DMS 273 (cell line): ENCODE data around the gene NPIPA3.
"Not testable (repeated sequence)": the region's sequence is repeated elsewhere in the genome, so short reads cannot be mapped to it uniquely, and the experiment has no call there.

Experiments
- DNase-seq: peaks from one replicate; lab custom pipeline; 2025; ENCODE audit not compliant: unreplicated experiment; lab: John Stamatoyannopoulos, UW

The NPIPA3 gene

DNA sequence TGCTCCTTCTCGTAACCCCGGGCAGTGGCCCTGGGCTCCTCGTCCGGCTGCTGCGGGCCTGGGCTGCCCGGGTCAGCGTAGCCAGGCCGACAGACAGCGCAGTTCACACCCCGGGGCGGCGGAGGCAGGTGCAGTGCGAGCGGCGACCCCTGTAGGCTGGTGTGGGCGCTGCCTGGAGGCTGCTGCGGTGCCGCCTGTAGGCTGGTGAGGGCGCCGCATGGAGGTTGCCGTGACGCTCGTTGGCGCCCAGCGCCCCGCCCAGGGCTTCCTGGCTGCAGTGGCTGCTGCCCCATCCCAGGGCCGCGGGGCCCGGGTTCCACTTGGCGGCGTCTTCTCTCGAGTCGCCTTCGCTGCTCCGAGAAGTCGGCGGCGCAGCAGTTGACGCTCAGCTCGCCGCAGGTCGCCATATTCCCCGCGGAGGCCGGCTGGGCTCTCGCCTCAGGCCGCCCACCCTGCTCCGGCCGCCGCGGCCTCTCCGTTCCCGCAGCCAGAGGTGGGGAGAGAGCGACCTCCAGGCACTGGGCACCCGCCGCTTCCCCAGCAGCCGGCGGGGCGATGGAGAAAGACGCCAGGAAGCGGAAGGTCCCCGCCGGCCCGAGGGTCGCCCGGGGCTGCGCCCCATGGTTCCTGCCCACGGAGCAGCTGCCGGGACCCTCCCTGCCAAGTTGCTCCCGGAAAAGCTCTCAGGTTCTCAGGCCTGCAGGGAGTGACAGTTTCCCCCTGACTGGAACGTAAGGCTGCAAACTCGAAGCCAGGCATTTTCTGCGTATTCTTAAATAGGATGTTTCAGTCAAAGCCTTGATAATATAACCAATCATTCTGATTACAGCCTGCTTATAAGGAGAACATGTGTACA lies 39.3 kb downstream of the NPIPA3 start, which contains the start of gene NPIPA2:
NPIPA2 (plus strand) TSS at position 261 of the 856 bp plus-strand sequence. CDS start 5,533 bp downstream, outside the sequence.
- DNase-seq: not testable (repeated sequence)

DNA sequence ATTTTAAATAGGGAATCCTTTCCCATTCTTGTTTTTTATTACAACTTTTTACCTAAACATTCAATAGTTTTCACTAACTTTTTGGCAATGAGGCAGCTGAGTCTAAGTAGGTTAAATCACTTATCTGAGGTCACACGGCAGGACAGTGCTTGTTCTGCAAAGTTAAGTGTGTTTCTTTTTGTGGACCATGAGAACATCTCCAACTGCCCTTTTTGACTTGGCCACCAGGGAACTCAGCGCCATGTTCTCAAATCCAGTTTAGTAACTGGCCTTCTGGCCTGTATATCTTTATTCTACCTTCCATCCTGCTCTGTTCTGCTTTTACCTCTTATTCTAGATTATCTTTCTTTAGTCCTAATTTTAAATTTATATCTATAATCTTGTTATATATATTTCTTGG lies 70.4 kb downstream of the NPIPA3 start:
- DNase-seq: not testable (repeated sequence)

DNA sequence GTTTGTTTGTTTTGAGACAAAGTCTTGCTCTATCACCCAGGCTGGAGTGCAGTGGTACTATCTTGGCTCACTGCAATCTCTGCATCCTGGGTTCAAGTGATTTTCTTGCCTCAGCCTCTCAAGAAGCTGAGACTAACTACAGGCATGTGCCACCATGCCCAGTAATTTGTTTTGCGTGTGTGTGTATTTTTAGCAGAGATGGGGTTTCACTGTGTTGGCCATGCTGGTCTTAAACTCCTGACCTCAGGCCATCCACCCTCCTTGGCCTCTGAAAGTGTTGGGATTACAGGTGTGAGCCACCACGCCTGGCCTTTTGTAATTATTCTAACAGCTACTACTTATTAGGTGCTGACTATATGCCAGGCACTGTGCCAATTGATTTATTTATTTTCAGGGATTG lies 72.4 kb downstream of the NPIPA3 start:
- DNase-seq: not testable (repeated sequence)
